CD4-positive, alpha-beta T cell treated with Interferon alpha-2 for 1 hour (primary cell): ENCODE results near the gene PRPF6.

Experiments
- DNase-seq, 2 donors: peaks; one replicate each; pipeline ENCODE4 v3.0.0-alpha.2; 2020 to 2022

Gene PRPF6

DNA sequence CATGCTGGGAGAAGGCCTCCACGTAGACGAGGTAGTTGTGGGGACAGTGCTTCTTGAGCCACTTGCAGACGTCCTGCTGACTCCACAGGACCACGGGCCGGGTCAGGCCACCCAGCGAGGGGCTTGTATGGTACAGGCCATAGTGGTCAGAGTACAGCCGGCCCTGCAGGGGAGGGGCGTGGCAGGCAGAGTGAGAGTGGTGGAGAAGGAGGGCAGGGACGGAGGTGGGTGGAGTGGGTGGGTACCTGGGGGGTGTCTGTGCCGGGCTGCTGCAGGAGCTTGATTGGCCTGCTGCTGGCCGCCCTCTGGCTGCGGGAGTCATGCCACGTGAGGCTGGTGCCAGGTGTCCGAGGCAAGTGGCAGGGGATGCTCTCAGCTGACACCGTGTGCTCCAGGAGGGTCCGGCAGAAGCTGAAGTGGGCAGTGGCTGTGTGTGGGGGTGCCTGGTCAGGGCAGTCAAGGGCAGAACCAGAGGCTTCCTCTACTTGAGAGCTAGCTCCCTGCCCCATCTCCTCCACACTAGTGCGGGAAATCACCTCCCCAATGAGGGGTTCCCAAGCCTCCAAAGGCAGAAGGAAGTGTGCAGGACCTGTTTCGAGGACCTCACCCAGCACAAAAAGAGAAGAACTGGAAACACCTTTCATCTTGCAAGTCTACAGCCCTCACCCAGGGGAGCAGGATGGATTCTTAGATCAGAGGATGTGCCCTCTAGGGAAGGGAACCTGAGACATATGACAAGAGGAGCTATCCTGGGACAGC, 3.8 kb upstream of the PRPF6 start:
- DNase-seq: no peak

DNA sequence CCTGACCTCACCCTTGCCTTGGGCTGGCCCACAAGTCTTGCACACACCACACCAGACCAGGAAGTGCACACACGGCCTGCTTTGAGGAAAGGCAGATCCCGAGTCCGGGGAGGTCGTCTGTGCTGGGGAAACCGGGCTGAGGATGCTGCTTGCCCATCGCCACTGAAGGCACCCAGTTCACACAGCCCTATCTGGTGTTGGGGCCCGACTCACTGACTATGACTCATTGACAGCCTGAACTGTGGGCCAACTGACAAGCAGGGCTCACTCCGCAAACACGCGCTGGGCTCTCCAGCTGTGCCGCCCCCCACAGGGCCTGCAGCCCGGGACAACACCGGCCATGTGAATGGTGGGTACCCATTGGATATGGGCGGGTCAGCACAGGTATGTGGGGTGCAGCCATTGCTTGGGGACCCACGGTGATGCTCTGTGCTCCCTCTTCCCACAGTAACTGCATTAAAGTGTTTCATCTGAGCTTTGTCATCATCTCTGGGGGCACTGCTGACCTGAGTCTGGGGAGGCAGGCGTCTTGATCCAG, 3.1 kb upstream of the PRPF6 start:
- peak in 1 of 2 donors; percentile 54 for DNase-seq

DNA sequence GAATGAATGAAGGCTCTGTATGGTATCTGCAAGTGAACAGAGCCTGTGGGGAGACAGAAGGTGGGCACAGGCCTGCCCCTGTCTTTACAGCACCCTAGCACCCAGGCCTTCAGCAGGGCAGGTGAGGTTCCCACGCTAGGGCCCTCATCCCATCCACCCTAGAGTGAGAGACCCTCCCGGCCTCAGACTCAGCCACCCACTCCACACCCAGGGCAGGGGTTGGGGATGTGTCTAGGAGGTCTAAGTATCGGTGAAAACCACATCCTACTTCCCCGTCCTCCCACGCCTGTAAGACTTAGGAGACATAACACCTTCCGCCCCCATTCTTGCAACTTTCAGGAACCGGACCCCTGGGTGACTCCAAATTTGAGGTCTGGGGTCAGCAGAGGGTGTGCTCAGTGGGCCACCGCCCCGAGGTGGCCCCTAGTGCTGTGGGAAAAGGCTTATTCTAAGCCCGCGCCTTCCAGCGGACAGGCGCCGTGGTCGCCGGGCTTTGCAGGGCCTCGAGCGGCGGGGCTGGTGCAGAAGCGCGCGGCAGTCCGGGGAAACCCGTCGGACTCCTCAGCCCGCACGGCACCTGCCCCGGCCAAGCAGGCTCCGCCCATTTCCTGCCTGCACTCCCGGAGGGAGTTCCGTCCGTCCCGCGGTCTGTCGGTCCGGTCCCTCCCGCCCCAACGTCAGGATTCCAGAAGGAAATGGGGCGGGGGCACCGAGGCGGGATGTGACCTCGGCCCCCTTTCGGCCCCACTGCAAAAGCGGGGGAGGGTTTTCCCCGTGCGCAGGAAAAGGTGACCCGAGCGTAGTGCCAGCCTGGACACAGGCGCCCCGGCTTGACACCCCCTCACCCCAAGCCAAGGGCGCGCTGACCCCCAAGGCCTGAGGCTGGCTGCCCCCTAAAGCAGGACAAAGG, 2.4 kb upstream of the PRPF6 start:
- peak; percentile 46 to 66 for DNase-seq

- no peak for DNase-seq
Measured at GRCh38 chr20:63979229-63979556, 1.7 kb upstream of the PRPF6 start.

GRCh38 chr20:63979557-63980316, 1.2 kb upstream of the PRPF6 start, which contains the start of gene SAMD10:
TSS of gene SAMD10 (minus strand) at chr20:63979642. CDS start at chr20:63979467, 175 bp downstream.
- peak; percentile 74 to 83 for DNase-seq

GRCh38 chr20:63980317-63980805, 571 bp upstream of the PRPF6 start:
- peak in 1 of 2 donors; percentile 46 for DNase-seq

DNA sequence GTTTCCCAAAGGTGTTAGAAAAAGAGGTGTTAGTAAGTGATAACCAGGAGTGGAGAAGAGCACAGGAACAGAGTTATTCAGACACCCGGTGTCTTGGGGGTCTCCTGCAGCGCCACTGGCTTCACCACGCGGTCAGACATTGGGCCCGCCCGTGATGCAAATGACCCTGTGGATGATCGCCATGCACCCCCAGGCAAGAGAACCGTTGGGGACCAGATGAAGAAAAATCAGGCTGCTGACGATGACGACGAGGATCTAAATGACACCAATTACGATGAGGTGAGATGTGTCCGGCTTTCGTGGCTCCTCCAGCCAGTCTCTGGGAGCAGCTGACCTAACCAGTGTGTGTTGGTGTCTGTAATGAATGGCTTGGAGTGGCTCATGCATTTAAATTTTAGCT, 2.0 kb downstream of the PRPF6 start:
- no peak for DNase-seq

GRCh38 chr20:64000906-64001305, 20.0 kb downstream of the PRPF6 start:
- no peak for DNase-seq

- no peak for DNase-seq
Measured at GRCh38 chr20:64001607-64002011, 20.7 kb downstream of the PRPF6 start.

DNA sequence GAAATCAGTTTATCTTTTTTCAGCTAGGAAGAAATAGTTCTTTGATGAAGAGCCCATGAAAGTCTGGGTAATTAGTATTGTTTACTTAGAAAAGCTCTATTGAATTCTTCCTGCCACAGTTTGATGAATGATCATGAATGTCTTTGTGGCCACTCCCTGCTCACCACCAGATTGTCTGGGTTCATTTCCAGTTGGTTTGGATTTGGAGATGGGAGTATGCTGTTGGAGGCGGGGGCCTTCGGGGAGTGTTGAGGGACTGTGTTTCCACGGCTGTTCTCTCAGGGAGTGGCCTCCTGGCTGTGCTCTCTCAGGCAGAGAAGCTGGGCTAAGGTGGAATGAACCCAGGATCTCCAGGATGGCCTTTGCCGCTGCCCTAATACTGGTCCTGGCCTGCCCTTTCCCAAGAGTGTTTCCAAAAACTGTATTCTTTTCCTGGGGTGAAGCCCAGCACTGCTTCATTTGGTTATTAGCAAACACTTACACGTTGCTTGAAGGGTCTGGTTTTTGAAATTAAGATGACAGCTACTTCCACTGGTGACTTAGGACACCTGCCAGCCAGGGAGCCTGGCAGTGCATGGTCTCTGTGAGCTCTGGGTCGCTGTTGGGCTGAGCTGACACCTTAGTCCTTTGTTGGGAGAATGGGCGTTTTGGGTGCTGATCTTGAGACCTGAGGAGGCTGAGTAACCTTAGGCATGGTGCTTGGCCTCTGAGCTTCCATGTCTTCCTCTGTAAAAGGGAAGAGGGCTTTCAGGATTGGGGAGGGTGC, 23.2 kb downstream of the PRPF6 start:
- no peak for DNase-seq

GRCh38 chr20:64005394-64005793, 24.5 kb downstream of the PRPF6 start:
- no peak for DNase-seq

DNA sequence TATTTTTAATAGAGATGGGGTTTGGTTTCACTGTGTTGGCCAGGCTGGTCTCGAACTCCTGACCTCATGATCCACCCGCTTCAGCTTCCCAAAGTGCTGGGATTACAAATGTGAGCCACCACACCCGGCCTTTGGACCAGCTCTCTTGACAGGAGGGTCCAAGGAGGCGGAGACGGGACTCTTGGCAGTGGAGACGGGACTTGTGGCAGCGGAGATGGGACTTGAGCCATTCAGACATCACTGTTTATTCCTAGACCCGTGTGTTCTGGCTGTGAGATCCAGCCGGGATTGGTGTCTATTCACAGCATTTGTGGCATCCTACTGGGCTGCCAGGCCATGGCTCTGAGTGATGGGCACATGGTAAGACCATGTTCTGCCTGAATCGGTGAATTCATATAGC, 25.6 kb downstream of the PRPF6 start:
- no peak for DNase-seq

- no peak for DNase-seq
Measured at GRCh38 chr20:64006902-64007301, 26.0 kb downstream of the PRPF6 start.

DNA sequence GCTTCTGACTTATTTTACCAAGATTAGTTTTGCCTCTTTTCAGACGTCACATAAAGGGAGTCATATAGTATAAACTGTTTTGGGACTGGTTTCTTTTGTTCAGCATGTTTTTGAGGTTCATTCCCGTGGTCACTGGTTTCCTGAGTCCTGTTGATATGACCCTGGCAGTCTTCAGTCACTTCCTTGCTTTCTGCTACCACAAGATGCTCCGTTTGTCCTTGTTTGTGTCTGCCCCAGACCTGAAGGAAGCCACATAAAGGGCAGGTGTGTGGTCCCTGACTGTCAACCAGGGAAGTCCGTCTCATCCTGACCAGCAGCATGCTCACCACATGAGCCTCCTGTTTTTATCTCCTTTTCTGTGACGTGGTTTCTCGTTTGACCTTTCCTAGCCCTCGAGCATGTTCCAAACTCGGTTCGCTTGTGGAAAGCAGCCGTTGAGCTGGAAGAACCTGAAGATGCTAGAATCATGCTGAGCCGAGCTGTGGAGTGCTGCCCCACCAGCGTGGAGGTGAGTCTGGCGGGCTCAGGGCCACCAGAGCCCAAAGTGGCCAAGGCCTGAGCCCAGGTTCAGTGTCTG, 29.0 kb downstream of the PRPF6 start:
- no peak for DNase-seq

GRCh38 chr20:64010711-64011237, 29.8 kb downstream of the PRPF6 start:
- no peak for DNase-seq

DNA sequence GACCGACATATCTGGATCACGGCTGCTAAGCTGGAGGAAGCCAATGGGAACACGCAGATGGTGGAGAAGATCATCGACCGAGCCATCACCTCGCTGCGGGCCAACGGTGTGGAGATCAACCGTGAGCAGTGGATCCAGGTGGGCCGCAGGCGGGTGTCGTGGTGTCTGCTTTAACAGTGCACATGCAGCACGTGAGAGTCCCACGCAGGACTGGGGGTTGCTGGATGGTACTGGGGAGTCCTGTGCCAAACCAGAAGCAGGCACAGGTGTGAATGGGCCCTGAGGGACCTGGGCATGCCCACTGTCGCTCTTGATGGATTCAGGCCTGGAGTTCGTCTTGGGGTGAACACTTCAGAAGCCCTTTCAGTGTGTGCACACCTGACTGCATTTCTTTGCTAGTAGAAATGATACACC, 30.4 kb downstream of the PRPF6 start:
- no peak for DNase-seq

DNA sequence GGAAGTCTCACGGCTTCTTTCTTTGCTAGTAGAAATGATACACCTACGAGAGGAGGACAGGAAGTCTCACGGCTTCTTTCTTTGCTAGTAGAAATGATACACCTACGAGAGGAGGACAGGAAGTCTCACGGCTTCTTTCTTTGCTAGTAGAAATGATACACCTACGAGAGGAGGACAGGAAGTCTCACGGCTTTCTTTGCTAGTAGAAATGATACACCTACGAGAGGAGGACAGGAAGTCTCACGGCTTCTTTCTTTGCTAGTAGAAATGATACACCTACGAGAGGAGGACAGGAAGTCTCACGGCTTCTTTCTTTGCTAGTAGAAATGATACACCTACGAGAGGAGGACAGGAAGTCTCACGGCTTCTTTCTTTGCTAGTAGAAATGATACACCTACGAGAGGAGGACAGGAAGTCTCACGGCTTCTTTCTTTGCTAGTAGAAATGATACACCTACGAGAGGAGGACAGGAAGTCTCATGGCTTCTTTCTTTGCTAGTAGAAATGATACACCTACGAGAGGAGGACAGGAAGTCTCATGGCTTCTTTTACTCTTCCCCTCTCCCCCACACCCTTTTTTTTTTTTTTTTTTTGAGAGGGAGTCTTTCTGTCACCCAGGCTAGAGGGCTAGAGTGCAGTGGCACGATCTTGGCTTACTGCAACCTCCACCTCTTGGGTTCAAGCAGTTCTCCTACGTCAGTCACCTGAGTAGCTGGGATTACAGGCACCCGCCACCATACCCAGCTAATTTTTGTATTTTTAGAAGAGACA, 31.6 kb downstream of the PRPF6 start:
- peak in 1 of 2 donors; percentile 44 for DNase-seq

DNA sequence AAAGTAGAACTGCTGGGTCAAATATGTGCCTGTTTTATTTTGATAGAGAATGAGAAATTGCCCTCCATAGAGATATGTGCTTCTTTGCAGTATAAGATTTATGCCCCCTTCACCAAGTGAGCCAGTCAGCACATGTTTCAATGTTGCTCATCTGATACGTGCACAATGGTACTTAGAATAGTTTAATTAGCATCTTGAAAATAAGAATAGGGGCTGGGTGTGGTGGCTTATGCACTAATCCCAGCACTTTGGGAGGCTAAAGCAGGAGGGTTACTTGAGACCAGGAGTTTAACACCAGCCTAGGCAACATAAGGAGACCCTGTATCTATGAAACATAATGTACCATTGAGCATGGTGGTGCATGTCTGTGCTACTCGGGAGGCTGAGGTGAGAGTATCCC, 34.7 kb downstream of the PRPF6 start:
- no peak for DNase-seq

- no peak for DNase-seq
Measured at GRCh38 chr20:64021124-64021975, 40.4 kb downstream of the PRPF6 start.
